SU-DHL-6 (cell line): Measurements from ENCODE around the gene OXER1.

Experiments
- H2AFZ ChIP-seq: fragments of 200-600 bp; sonication (generic); 2 replicates; pipeline ENCODE4 v1.6.1; 2014; ENCODE audit warnings: low read depth, mild to moderate bottlenecking, moderate library complexity, mixed read lengths, antibody characterized with exemption, low read length; ENCODE audit not compliant: severe bottlenecking
- H3F3A ChIP-seq: fragments of 200-600 bp; shearing (Covaris generic); 2 replicates; pipeline ENCODE4 v1.6.0; 2016; ENCODE audit warnings: antibody characterized with exemption, mild to moderate bottlenecking; ENCODE audit not compliant: insufficient read depth
- H3K27ac ChIP-seq: fragments of 200-600 bp; sonication (generic); 2 replicates; pipeline ENCODE4 v1.5.1; 2016; ENCODE audit warnings: low read depth, mild to moderate bottlenecking, low read length, moderate library complexity, mixed read lengths
- H3K27me3 ChIP-seq: fragments of 200-600 bp; sonication (generic), shearing (Covaris generic); 2 replicates; pipeline ENCODE4 v1.6.0; 2014; ENCODE audit warnings: mild to moderate bottlenecking, low read length
- H3K36me3 ChIP-seq: fragments of 200-600 bp; sonication (generic); 2 replicates; pipeline ENCODE4 v1.6.1; 2014; ENCODE audit warnings: mild to moderate bottlenecking, low read length, mixed read lengths
- H3K4me2 ChIP-seq: fragments of 300-600, 200-600 bp; shearing (Covaris generic), sonication (generic); 2 replicates; pipeline ENCODE4 v1.6.0; 2014; ENCODE audit warnings: low read length, low read depth, mild to moderate bottlenecking; ENCODE audit not compliant: poor library complexity, severe bottlenecking
- H3K4me3 ChIP-seq: fragments of 200-600 bp; sonication (generic); 2 replicates; pipeline ENCODE4 v1.5.1; 2014; ENCODE audit warnings: antibody characterized with exemption, low read length, mild to moderate bottlenecking, mixed read lengths; ENCODE audit not compliant: insufficient read depth, poor library complexity, severe bottlenecking
- H3K79me2 ChIP-seq: fragments of 200-600 bp; sonication (generic); 2 replicates; pipeline ENCODE4 v1.6.1; 2014; ENCODE audit warnings: mild to moderate bottlenecking, low read length, moderate library complexity; ENCODE audit not compliant: insufficient read depth
- H3K9ac ChIP-seq: fragments of 200-600 bp; sonication (generic); 2 replicates; pipeline ENCODE4 v1.7.0; 2014; ENCODE audit warnings: mild to moderate bottlenecking, low read length
- H3K9me2 ChIP-seq: fragments of 200-600 bp; sonication (generic); replicated peaks from 2 replicates; pipeline ENCODE4 v1.6.1; 2014; ENCODE audit warnings: low read length; ENCODE audit not compliant: insufficient read depth
- H3K9me3 ChIP-seq: fragments of 200-600 bp; sonication (generic); 2 replicates; pipeline ENCODE4 v1.6.1; 2014; ENCODE audit warnings: low read length, mixed read lengths; ENCODE audit not compliant: insufficient read depth
- H4K20me1 ChIP-seq: fragments of 200-600 bp; sonication (generic); 2 replicates; pipeline ENCODE4 v1.6.1; 2014; ENCODE audit warnings: low read depth, mild to moderate bottlenecking, antibody characterized with exemption, low read length, moderate library complexity, mixed read lengths
- EZH2phosphoT487 ChIP-seq: fragments of 200-600 bp; sonication (generic), shearing (Covaris generic); conservative IDR thresholded peaks from 2 replicates; pipeline ENCODE4 v1.6.1; 2018; ENCODE audit warnings: mild to moderate bottlenecking, antibody characterized with exemption, low read length, moderate library complexity, mixed read lengths
- TF ChIP-seq, protein P1 (sequence below): fragments of 200-600 bp; sonication (generic); IDR thresholded peaks from one replicate; pipeline ENCODE4 v1.5.1; 2017; ENCODE audit warnings: antibody characterized with exemption, mild to moderate bottlenecking, low read length, moderate library complexity; ENCODE audit not compliant: insufficient read depth, poor library complexity, severe bottlenecking

The OXER1 gene

DNA sequence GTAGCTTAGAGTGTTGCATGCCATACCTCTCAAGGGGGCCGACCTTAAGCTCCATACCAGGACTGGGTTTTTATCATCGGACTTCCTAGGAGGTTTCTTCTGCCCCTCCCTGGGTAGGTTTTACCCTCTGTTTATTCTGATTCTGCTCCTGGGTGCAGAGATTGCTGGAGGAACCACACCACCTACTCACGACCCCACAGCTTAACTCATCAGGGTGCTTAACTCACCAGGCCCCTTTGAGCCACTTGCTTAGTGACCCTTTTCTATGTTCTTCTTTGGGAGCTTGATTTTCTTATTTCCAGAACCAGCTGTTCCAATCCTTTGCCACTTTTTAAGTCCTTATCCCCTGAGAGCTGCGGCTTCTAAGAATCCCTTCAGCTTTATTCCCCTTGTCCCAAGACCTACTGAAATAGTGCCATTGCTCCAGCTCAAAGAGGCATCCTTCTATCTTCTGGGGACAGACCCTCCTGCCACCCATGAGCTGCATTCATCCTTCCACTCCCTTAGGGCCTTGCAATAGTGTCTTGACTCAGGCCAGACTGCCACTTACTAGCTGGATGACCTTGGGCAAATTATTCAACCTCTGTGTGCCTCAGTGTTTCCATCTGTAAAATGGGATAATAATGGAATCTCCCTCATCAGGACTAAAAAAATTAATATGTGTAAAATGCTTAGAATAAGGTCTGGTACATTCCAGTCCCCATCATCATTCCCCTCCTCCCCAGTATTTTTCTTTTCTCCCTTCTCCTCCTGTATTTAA, 5.8 kb downstream of the OXER1 start:
- TF ChIP-seq EZH2phosphoT487 = no peak
- TF ChIP-seq, protein P1, sequence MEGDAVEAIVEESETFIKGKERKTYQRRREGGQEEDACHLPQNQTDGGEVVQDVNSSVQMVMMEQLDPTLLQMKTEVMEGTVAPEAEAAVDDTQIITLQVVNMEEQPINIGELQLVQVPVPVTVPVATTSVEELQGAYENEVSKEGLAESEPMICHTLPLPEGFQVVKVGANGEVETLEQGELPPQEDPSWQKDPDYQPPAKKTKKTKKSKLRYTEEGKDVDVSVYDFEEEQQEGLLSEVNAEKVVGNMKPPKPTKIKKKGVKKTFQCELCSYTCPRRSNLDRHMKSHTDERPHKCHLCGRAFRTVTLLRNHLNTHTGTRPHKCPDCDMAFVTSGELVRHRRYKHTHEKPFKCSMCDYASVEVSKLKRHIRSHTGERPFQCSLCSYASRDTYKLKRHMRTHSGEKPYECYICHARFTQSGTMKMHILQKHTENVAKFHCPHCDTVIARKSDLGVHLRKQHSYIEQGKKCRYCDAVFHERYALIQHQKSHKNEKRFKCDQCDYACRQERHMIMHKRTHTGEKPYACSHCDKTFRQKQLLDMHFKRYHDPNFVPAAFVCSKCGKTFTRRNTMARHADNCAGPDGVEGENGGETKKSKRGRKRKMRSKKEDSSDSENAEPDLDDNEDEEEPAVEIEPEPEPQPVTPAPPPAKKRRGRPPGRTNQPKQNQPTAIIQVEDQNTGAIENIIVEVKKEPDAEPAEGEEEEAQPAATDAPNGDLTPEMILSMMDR = no peak
- Histone ChIP-seq H3K79me2 (no peaks in the 10 kb centered on the region), H3K4me2 (no peak overlapping the region), H3K9ac (no peak overlapping the region), H3K9me3 (no peaks in the 10 kb centered on the region), H3K27me3 (no peaks in the 10 kb centered on the region), H2AFZ (no peak overlapping the region), H4K20me1 (no peaks in the 10 kb centered on the region), H3K27ac (no peak overlapping the region), H3F3A (peaks cover 5% of the 10 kb centered on the region; the same call in 1 of the 2 replicates), H3K4me3 (no peak overlapping the region), H3K36me3 (no peaks in the 10 kb centered on the region), H3K9me2 (no peaks in the 10 kb centered on the region)

DNA sequence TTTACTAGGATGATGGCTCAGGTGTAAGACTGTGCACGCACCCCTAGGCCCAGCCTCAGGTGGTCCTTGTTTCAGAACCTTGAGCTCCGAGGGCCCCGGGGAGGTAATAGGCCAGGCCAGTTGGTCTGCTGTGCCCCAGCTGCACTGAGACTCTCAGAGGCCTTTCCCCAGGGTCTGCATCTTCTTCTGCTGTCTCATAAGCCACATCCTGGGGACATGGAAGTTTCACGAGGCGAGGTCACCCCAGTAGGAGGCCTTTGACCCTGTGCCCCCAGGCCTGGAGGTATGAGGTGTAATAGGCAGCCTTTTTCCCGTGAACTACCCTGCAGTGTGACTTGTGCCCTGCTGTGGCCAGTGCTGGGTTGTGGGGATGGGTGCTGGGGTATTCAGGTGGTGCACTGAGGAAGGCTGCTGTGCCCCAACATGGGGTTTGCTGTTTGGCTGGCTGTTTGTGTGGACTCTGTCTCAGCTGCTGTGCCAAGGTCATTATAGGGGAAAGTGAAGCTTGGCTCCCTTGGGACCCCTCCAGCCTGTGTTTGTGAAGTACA, 6.9 kb downstream of the OXER1 start:
- H3K9ac ChIP-seq = no peak overlapping the region
- no peaks in the 10 kb centered on the region for H3K79me2 ChIP-seq
- H3K9me3 ChIP-seq = no peaks in the 10 kb centered on the region
- peaks cover 12% of the 10 kb centered on the region for H3F3A ChIP-seq
- TF ChIP-seq EZH2phosphoT487 = no peak
- TF ChIP-seq, protein P1 = no peak
- no peaks in the 10 kb centered on the region for H3K36me3 ChIP-seq
- no peak overlapping the region for H3K27ac ChIP-seq
- H2AFZ ChIP-seq = no peak overlapping the region
- H3K4me3 ChIP-seq = no peak overlapping the region
- H3K9me2 ChIP-seq = no peaks in the 10 kb centered on the region
- no peaks in the 10 kb centered on the region for H3K27me3 ChIP-seq
- no peaks in the 10 kb centered on the region for H4K20me1 ChIP-seq
- H3K4me2 ChIP-seq = no peak overlapping the region

GRCh38 chr2:42756150-42756775, 7.7 kb downstream of the OXER1 start:
- Histone ChIP-seq H3K27ac (no peak overlapping the region), H3K36me3 (no peaks in the 10 kb centered on the region), H3K27me3 (no peaks in the 10 kb centered on the region), H3F3A (peaks cover 12% of the 10 kb centered on the region), H3K9me3 (no peaks in the 10 kb centered on the region), H3K9ac (no peak overlapping the region), H3K4me2 (no peak overlapping the region), H4K20me1 (no peaks in the 10 kb centered on the region), H3K4me3 (no peak overlapping the region), H2AFZ (no peak overlapping the region), H3K9me2 (no peaks in the 10 kb centered on the region), H3K79me2 (no peaks in the 10 kb centered on the region)
- TF ChIP-seq, protein P1 = no peak
- no peak for TF ChIP-seq EZH2phosphoT487
